Transverse colon (tissue), 4 donors: ENCODE results near the gene DUSP2. TPM values are rescaled to one million over a fixed set of nuclear protein-coding genes. Genes with fewer than 3 reads are reported as not detected.

Source experiments
- DNase-seq: peaks from one replicate; pipeline ENCODE4 v3.0.0-alpha.2; 2019
- H3K27ac ChIP-seq, 4 donors: fragments of 200-600 bp; sonication (generic); 2 replicates each; pipeline ENCODE4 v1.5.1; 2016 to 2018; ENCODE audit warnings: inconsistent platforms in 4 of 4
- H3K27me3 ChIP-seq: fragments of 200-600 bp; sonication (generic); 2 replicates; pipeline ENCODE4 v1.5.1; 2017; ENCODE audit warnings: inconsistent platforms
- H3K36me3 ChIP-seq, 4 donors: fragments of 200-600 bp; sonication (generic); 2 replicates each; pipeline ENCODE4 v1.5.1; 2017 to 2019; ENCODE audit warnings: inconsistent platforms in 4 of 4
- H3K4me1 ChIP-seq, 4 donors: fragments of 200-600 bp; sonication (generic); 2 replicates each; pipeline ENCODE4 v1.5.1; 2017 to 2020; ENCODE audit warnings: inconsistent platforms in 4 of 4
- H3K4me3 ChIP-seq, 4 donors: fragments of 200-600 bp; sonication (generic); 1 replicate in 1 of 4; 2 replicates in 3 of 4; pipeline versions ENCODE4 v1.5.1 to v1.6.1; 2017 to 2019; ENCODE audit warnings: inconsistent platforms in 4 of 4
- H3K9me3 ChIP-seq, 2 donors: fragments of 200-600 bp; sonication (generic); 2 replicates each; pipeline ENCODE4 v1.5.1; 2017 to 2019; ENCODE audit warnings: inconsistent platforms in 2 of 2
- CTCF ChIP-seq, 5 experiments: fragments of 200-600 bp in 3 of 5; fragments of 450-650 bp in 2 of 5; sonication (generic) in 3 of 5; IDR thresholded peaks; 1 replicate in 2 of 5; 2 replicates in 3 of 5; pipeline ENCODE4 v1.5.1; 2016 to 2017; ENCODE audit warnings: antibody characterized with exemption in 5 of 5, inconsistent platforms in 3 of 5, mild to moderate bottlenecking in 2 of 5, moderate library complexity in 1 of 5
- EP300 ChIP-seq: sonication (generic); formaldehyde crosslinking; IDR thresholded peaks from one replicate; pipeline ENCODE4 v1.6.1; 2017; ENCODE audit warnings: antibody characterized with exemption, low read depth
- POLR2A ChIP-seq: fragments of 450-650 bp; IDR thresholded peaks from one replicate; pipeline ENCODE4 v1.6.1; 2016; ENCODE audit warnings: antibody characterized with exemption, mild to moderate bottlenecking, moderate library complexity
- POLR2AphosphoS5 ChIP-seq, 3 donors: sonication (generic); formaldehyde crosslinking; IDR thresholded peaks; one replicate each; pipeline ENCODE4 v1.6.1; 2016; ENCODE audit warnings: antibody characterized with exemption in 3 of 3
- WGBS, 2 donors: methylation state at CpG; one replicate each; pipeline ENCODE4 v1.1.5; 2018; ENCODE audit warnings: low coverage in 1 of 2; 5-methylcytosine and 5-hydroxymethylcytosine counted together
- in situ Hi-C, 4 donors: fragments of 200-750 bp; cut with MboI; loops; one replicate each; pipeline versions ENCODE4 v1.15.0 to v1.15.1; 2017; ENCODE audit warnings: low sequenced_read_pairs in 3 of 4, low pct_ligation_motif_present in 1 of 4, low pct_unique_long_range_greater_than_20kb in 1 of 4
- intact Hi-C: fragments of 100-400 bp; cut with DNase I; formaldehyde crosslinking; loops from one replicate; pipeline ENCODE4 v1.15.1; 2023; ENCODE audit warnings: low total_unique reads
- total RNA-seq, 4 donors: library from RNA; depleted of rRNA; stranded (reverse); fragments of >200 nt; gene quantifications; one replicate each; pipeline ENCODE4 v1.1.0, GENCODE V29; 2016

Gene DUSP2
- total RNA-seq, 4 donors from 2014 or later: 1.6 to 25.1 (median 9.1) TPM; not detected in 1

- no peak overlapping the region for H3K4me3 ChIP-seq
- TF ChIP-seq POLR2AphosphoS5 (IDR thresholded peaks at IDR 0.05) (no peak), POLR2A (no peak), EP300 (no peak), CTCF (IDR thresholded peaks at IDR 0.05) (no peak)
- H3K4me1 ChIP-seq: peaks cover 0 to 12% (median 7%) of the 10 kb centered on the region in 4 donors
- intact Hi-C loops: no loop called here
- peaks cover 32% of the 10 kb centered on the region for H3K27me3 ChIP-seq
- no peaks in the 10 kb centered on the region for H3K36me3 ChIP-seq
- in situ Hi-C loops: loop anchor here in 3 of 4 donors (25.0 kb wide), 1 partner anchor 109 kb away; no protein-coding TSS in a partner anchor
- WGBS, 2 donors: 78 to 87% methylated on average over 1 to 4 of the region's 4 CpGs
- DNase-seq: no peak
- H3K27ac ChIP-seq: no peak overlapping the region
- H3K9me3 ChIP-seq: no peaks in the 10 kb centered on the region
Observed at GRCh38 chr2:96121414-96121813, 23.8 kb downstream of the DUSP2 start.

- peaks cover 0 to 16% (median 11%) of the 10 kb centered on the region in 4 donors for H3K4me1 ChIP-seq
- H3K27ac ChIP-seq: no peak overlapping the region
- peaks cover 37% of the 10 kb centered on the region for H3K27me3 ChIP-seq
- H3K4me3 ChIP-seq: no peak overlapping the region
- intact Hi-C loops (no loop called here), in situ Hi-C loops (loop anchor here in 3 of 4 donors (25.0 kb wide), 1 partner anchor 109 kb away; no protein-coding TSS in a partner anchor)
- no peaks in the 10 kb centered on the region for H3K9me3 ChIP-seq
- no peaks in the 10 kb centered on the region for H3K36me3 ChIP-seq
- 51 to 62% methylated on average over 7 of the region's 7 CpGs for WGBS, 2 donors
- DNase-seq: no peak
- TF ChIP-seq EP300 (no peak), POLR2AphosphoS5 (IDR thresholded peaks at IDR 0.05) (no peak), CTCF (IDR thresholded peaks at IDR 0.05) (no peak), POLR2A (no peak)
Observed at GRCh38 chr2:96120991-96121390, 24.2 kb downstream of the DUSP2 start.

GRCh38 chr2:96120091-96120720 is 25.0 kb downstream of the DUSP2 start:
- intact Hi-C loops: no loop called here
- DNase-seq: no peak
- peaks cover 44% of the 10 kb centered on the region for H3K27me3 ChIP-seq
- in situ Hi-C loops: loop anchor here in 3 of 4 donors (25.0 kb wide), 1 partner anchor 108 kb away; no protein-coding TSS in a partner anchor
- no peaks in the 10 kb centered on the region for H3K36me3 ChIP-seq
- H3K27ac ChIP-seq: no peak overlapping the region
- H3K9me3 ChIP-seq: no peaks in the 10 kb centered on the region
- H3K4me3 ChIP-seq: no peak overlapping the region
- WGBS, 2 donors: 36 to 41% methylated on average over 7 to 11 of the region's 11 CpGs
- TF ChIP-seq POLR2A: no peak
- no peak for TF ChIP-seq EP300
- no peak for TF ChIP-seq POLR2AphosphoS5 (IDR thresholded peaks at IDR 0.05)
- no peak for TF ChIP-seq CTCF (IDR thresholded peaks at IDR 0.05)
- H3K4me1 ChIP-seq: peaks cover 0 to 16% (median 12%) of the 10 kb centered on the region in 4 donors

GRCh38 chr2:96119389-96119751 is 25.9 kb downstream of the DUSP2 start:
- no peak overlapping the region for H3K4me3 ChIP-seq
- peaks cover 0 to 16% (median 12%) of the 10 kb centered on the region in 4 donors for H3K4me1 ChIP-seq
- no peak for DNase-seq
- in situ Hi-C loops (loop anchor here in 3 of 4 donors (25.0 kb wide), 1 partner anchor 107 kb away; no protein-coding TSS in a partner anchor), intact Hi-C loops (no loop called here)
- 98% methylated on average over 5 of the region's 5 CpGs; no CpG with 5 or more reads in 1 of the 2 donors for WGBS, 2 donors
- peaks cover 44% of the 10 kb centered on the region for H3K27me3 ChIP-seq
- H3K27ac ChIP-seq: no peak overlapping the region
- no peaks in the 10 kb centered on the region for H3K36me3 ChIP-seq
- no peak for TF ChIP-seq EP300
- no peak for TF ChIP-seq POLR2AphosphoS5 (IDR thresholded peaks at IDR 0.05)
- no peak for TF ChIP-seq POLR2A
- no peak for TF ChIP-seq CTCF (IDR thresholded peaks at IDR 0.05)
- H3K9me3 ChIP-seq: no peaks in the 10 kb centered on the region
